ENCODE measurements around the gene MGAT3. TPM values are rescaled to one million over a fixed set of nuclear protein-coding genes. Genes with fewer than 3 reads are reported as not detected.

MGAT3 gene
- total and polyA plus RNA-seq, 2 donors (not counting 1 experiment from before 2014, with no cell fraction given): 11.1 to 27.8 TPM

- CTCF ChIA-PET: interaction anchor here (1.0 to 1.2 kb wide), 2 partner anchors 20 to 106 kb away, joined by 3 read pairs; no protein-coding TSS in a partner anchor
- H3K27me3 ChIP-seq (replicated peaks in 1 of 4; ENCODE audit: control extremely low read depth in 1 of 4, control insufficient read depth in 3 of 4, insufficient read depth in 4 of 4, low read length in 3 of 4): peaks cover 0 to 23% (median 5%) of the 10 kb centered on the region in 4 experiments
- TF ChIP-seq CTCF (IDR thresholded peaks at IDR 0.05) (no peak), EZH2 (IDR thresholded peaks at IDR 0.05; ENCODE audit: borderline replicate concordance, insufficient read depth, low read depth, low read length, poor library complexity, severe bottlenecking) (peak; percentile 60)
These were observed 988 bp downstream of the MGAT3 start for GRCh38 chr22:39457556-39458443.

More at GRCh38 chr22:39457556-39458443, 988 bp downstream of the MGAT3 start:
- POLR2A ChIA-PET: interaction anchor here (0.6 to 2.5 kb wide), 3 partner anchors 11 to 16 kb away, joined by 3 to 23 read pairs (median 7); no protein-coding TSS in a partner anchor
- no peaks in the 10 kb centered on the region for H3K9me3 Mint-ChIP-seq (ENCODE audit: insufficient read depth)
- H3K4me3 Mint-ChIP-seq: peak overlapping the region; percentile 90
- H3K27ac Mint-ChIP-seq: peak overlapping the region; percentile 88
- Histone ChIP-seq H3K79me2 (ENCODE audit: control insufficient read depth, insufficient read depth, low read length) (peaks cover 21% of the 10 kb centered on the region), H3K36me3 (replicated peaks in 1 of 2; ENCODE audit: control extremely low read depth in 1 of 2, control insufficient read depth in 1 of 2, extremely low read depth in 1 of 2, insufficient read depth in 2 of 2, low read length in 1 of 2) (no peaks in the 10 kb centered on the region), H3K27ac (ENCODE audit: low read length in 2 of 2) (peak overlapping the region in 1 of 2 donors; percentile 2), H3K4me3 (ENCODE audit: control extremely low read depth in 1 of 5, extremely low read depth in 1 of 5, insufficient read depth in 1 of 5, low read depth in 2 of 5, low read length in 4 of 5) (peak overlapping the region in 4 of 5 experiments; percentile 38 to 65 (median 56)), H3K4me2 (replicated peaks; ENCODE audit: low read depth, low read length, poor library complexity, severe bottlenecking) (peak overlapping the region; percentile 93), H4K20me1 (ENCODE audit: control insufficient read depth, insufficient read depth, low read length, poor library complexity, severe bottlenecking) (no peaks in the 10 kb centered on the region), H3K9ac (ENCODE audit: low read length) (peak overlapping the region; percentile 69), H3K9me3 (ENCODE audit: control extremely low read depth in 1 of 3, control insufficient read depth in 2 of 3, insufficient read depth in 1 of 3, low read length in 2 of 3) (no peaks in the 10 kb centered on the region), H2AFZ (ENCODE audit: insufficient read depth, low read depth, low read length, poor library complexity, severe bottlenecking) (peak overlapping the region; percentile 65), H3K4me1 (ENCODE audit: control insufficient read depth in 2 of 2, insufficient read depth in 2 of 2, low read length in 2 of 2) (peaks cover 23 to 31% of the 10 kb centered on the region in 2 donors)
- peak; percentile 31 for ATAC-seq (ENCODE audit: low read depth)
- peaks cover 61% of the 10 kb centered on the region for H3K4me1 Mint-ChIP-seq
- WGBS (ENCODE audit: insufficient coverage): 2% methylated on average over 81 of the region's 83 CpGs
- peak; percentile 41 for DNase-seq
- peaks cover 9% of the 10 kb centered on the region for H3K27me3 Mint-ChIP-seq
- intact Hi-C loops (cut with micrococcal nuclease): no loop called here
